ENCODE measurements around the gene STIM2.

STIM2 gene

DNA sequence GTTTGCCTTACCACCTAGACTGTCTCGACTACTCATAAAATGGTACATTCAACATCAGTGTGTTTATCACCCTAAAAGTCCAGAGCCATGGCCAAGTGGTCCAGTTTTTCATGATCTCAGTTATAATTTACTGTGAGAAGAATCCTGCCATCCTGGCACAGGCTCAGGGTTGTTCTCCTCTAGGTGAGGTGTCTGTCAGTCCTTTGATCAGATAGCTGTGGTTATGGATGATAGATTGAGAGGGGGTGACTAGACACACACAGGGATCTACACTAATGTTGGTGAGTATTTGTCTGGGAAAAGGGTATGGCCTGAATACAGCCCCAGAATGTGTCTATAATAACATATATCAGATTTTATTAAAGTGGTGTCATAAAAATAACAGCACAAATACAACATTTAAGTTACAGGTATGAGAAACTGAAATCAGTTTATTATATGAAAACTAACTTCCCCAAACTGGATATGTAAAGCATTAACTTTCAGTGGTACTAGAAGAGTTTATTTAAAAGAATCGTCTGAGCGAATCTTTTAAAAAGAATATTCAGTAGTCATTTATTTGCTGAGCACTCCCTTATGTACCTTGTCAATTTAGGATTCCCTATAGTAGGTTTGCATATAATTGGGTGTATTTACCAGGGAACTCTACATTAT lies 93.3 kb downstream of the STIM2 start:
- Histone ChIP-seq H3K36me3 (ENCODE audit: insufficient read depth, low read length) (0 out of 2 replicates have a peak, but pooled peaks cover 8% of the 10 kb centered on the region), H3K79me2 (ENCODE audit: insufficient read depth, low read length) (peaks cover 5% of the 10 kb centered on the region; the same call in 1 of the 2 replicates), H3K4me1 (ENCODE audit: insufficient read depth, low read length, poor library complexity, severe bottlenecking) (peaks cover under 1% of the 10 kb centered on the region), H2AFZ (ENCODE audit: low read length) (no peak overlapping the region), H3K9me2 (replicated peaks; ENCODE audit: low read depth, low read length) (no peaks in the 10 kb centered on the region), H3K9ac (ENCODE audit: low read depth, low read length, poor library complexity, severe bottlenecking) (no peak overlapping the region), H3K27me3 (ENCODE audit: insufficient read depth, low read length, poor library complexity, severe bottlenecking) (no peaks in the 10 kb centered on the region), H3K9me3 (ENCODE audit: insufficient read depth, low read depth, low read length) (no peaks in the 10 kb centered on the region), H3K4me2 (ENCODE audit: low read depth, low read length, poor library complexity, severe bottlenecking) (no peak overlapping the region), H4K20me1 (ENCODE audit: insufficient read depth, low read length, poor library complexity, severe bottlenecking) (no peaks in the 10 kb centered on the region), H3F3A (ENCODE audit: low read depth) (no peaks in the 10 kb centered on the region), H3K4me3 (ENCODE audit: low read length, poor library complexity, severe bottlenecking) (no peak overlapping the region)
- no peak for TF ChIP-seq EZH2phosphoT487 (IDR thresholded peaks at IDR 0.05; ENCODE audit: borderline replicate concordance)
- TF ChIP-seq, protein P1, sequence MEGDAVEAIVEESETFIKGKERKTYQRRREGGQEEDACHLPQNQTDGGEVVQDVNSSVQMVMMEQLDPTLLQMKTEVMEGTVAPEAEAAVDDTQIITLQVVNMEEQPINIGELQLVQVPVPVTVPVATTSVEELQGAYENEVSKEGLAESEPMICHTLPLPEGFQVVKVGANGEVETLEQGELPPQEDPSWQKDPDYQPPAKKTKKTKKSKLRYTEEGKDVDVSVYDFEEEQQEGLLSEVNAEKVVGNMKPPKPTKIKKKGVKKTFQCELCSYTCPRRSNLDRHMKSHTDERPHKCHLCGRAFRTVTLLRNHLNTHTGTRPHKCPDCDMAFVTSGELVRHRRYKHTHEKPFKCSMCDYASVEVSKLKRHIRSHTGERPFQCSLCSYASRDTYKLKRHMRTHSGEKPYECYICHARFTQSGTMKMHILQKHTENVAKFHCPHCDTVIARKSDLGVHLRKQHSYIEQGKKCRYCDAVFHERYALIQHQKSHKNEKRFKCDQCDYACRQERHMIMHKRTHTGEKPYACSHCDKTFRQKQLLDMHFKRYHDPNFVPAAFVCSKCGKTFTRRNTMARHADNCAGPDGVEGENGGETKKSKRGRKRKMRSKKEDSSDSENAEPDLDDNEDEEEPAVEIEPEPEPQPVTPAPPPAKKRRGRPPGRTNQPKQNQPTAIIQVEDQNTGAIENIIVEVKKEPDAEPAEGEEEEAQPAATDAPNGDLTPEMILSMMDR (conservative IDR thresholded peaks at IDR 0.05; ENCODE audit: low read length): no peak

DNA sequence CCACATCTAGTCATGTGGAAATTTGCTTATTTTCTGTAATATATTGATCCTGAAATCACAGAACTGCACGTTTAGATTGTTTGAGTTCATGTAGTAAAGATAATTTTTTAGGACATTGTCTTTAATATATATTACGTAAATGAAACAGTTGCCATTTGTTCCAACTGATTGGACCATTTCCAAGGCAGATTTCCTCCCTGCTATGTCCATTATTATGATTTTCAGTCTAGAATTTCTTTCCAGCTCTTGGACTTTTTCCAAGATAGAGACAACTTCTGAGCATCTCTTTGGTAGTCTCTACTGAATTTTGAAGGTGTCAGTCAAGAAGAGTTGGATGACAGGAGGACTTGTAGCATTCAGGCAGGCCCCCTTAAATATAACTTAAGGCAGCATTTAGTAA lies 94.6 kb downstream of the STIM2 start:
- Histone ChIP-seq H3K9me3 (ENCODE audit: insufficient read depth, low read depth, low read length) (no peaks in the 10 kb centered on the region), H3K9me2 (replicated peaks; ENCODE audit: low read depth, low read length) (no peaks in the 10 kb centered on the region), H3K4me2 (ENCODE audit: low read depth, low read length, poor library complexity, severe bottlenecking) (no peak overlapping the region), H3K36me3 (ENCODE audit: insufficient read depth, low read length) (0 out of 2 replicates have a peak, but pooled peaks cover 8% of the 10 kb centered on the region), H3F3A (ENCODE audit: low read depth) (no peaks in the 10 kb centered on the region), H3K4me1 (ENCODE audit: insufficient read depth, low read length, poor library complexity, severe bottlenecking) (peaks cover 14% of the 10 kb centered on the region), H2AFZ (ENCODE audit: low read length) (no peak overlapping the region), H3K4me3 (ENCODE audit: low read length, poor library complexity, severe bottlenecking) (no peak overlapping the region), H4K20me1 (ENCODE audit: insufficient read depth, low read length, poor library complexity, severe bottlenecking) (no peaks in the 10 kb centered on the region), H3K79me2 (ENCODE audit: insufficient read depth, low read length) (peaks cover 2% of the 10 kb centered on the region; the same call in 1 of the 2 replicates), H3K9ac (ENCODE audit: low read depth, low read length, poor library complexity, severe bottlenecking) (no peak overlapping the region), H3K27me3 (ENCODE audit: insufficient read depth, low read length, poor library complexity, severe bottlenecking) (no peaks in the 10 kb centered on the region)
- TF ChIP-seq, protein P1 (conservative IDR thresholded peaks at IDR 0.05; ENCODE audit: low read length): no peak
- TF ChIP-seq EZH2phosphoT487 (IDR thresholded peaks at IDR 0.05; ENCODE audit: borderline replicate concordance): no peak

DNA sequence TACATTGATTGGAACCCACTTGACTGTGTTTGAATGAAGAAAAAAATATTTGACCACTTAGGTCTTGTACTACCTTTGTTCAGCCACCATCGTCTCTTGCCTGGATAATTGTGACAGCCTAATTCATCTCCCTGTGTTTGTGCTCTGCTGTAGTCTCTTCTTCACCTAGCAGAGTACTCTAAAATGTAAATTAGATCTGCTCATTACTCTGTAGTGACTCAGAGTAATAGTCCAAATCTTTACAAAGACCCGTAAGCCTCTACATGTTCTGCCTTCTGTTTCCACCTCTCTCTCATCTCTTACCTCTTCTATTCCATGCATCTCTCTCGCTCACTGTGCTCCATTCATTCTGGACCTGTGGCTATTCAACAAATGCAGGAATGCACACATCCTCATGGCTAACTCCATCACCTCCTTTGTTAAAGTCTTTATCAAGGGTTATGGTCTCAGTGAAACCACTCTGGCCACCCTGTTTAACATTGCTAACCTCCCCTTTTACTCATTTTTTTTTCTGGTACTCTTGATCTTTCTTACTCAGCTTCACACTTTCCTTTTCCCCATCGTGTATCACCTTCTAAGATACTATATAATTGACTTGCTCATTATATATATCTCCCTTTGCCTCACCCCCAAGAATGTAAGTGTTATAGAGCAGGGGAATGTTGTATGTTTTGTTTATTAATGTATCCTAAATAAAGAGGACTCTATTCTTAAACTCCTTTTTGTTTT lies 98.4 kb downstream of the STIM2 start:
- Histone ChIP-seq H3K27me3 (ENCODE audit: insufficient read depth, low read length, poor library complexity, severe bottlenecking) (no peaks in the 10 kb centered on the region), H2AFZ (ENCODE audit: low read length) (no peak overlapping the region), H3K9me3 (ENCODE audit: insufficient read depth, low read depth, low read length) (no peaks in the 10 kb centered on the region), H3F3A (ENCODE audit: low read depth) (no peaks in the 10 kb centered on the region), H3K79me2 (ENCODE audit: insufficient read depth, low read length) (no peaks in the 10 kb centered on the region), H3K4me3 (ENCODE audit: low read length, poor library complexity, severe bottlenecking) (no peak overlapping the region), H3K36me3 (ENCODE audit: insufficient read depth, low read length) (0 out of 2 replicates have a peak, but pooled peaks cover 11% of the 10 kb centered on the region), H3K4me1 (ENCODE audit: insufficient read depth, low read length, poor library complexity, severe bottlenecking) (peaks cover 17% of the 10 kb centered on the region), H3K9ac (ENCODE audit: low read depth, low read length, poor library complexity, severe bottlenecking) (no peak overlapping the region), H3K4me2 (ENCODE audit: low read depth, low read length, poor library complexity, severe bottlenecking) (peak overlapping the region; percentile 38), H3K9me2 (replicated peaks; ENCODE audit: low read depth, low read length) (no peaks in the 10 kb centered on the region), H4K20me1 (ENCODE audit: insufficient read depth, low read length, poor library complexity, severe bottlenecking) (no peaks in the 10 kb centered on the region)
- TF ChIP-seq EZH2phosphoT487 (IDR thresholded peaks at IDR 0.05; ENCODE audit: borderline replicate concordance): no peak
- TF ChIP-seq, protein P1 (conservative IDR thresholded peaks at IDR 0.05; ENCODE audit: low read length): no peak
